ENCODE results near the gene PPP2R5C. TPM values are rescaled to one million over a fixed set of nuclear protein-coding genes. Genes with fewer than 3 reads are reported as not detected.
A peak's percentile ranks its signal among the peaks of the same experiment; 100 is the strongest.

Gene PPP2R5C
- total and polyA plus RNA-seq, 9 of the 15 experiments (the other 6 are each of a cell fraction or from before 2014, with no cell fraction given): 284 to 617 (median 395) TPM

DNA sequence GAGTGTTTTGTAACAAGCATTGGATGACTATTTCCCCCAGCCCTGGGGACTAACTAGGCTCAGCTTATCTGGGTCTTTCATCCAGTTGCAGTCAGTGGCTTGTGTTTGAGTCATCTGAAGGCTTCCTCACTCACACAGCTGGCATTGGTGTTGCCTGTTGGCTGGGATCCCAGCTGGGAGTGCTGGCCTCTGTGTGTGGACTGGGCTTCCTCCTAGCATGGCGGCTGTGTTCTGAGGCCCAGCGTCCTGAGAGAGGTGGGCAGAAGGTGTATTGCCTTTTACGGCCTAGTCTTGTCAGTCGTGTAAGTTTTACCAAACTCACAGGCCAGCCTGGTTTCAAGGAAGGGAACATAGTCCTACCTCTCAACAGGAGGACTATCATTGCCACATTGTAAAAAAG is 28.3 kb upstream of the PPP2R5C start:
- H3K4me3 ChIP-seq: no peak overlapping the region
- WGBS (ENCODE audit: insufficient coverage, low coverage, missing lambda C conversion rate): 77% methylated on average over 3 of the region's 4 CpGs
- ATAC-seq (peak; percentile 56), FAIRE-seq (peak; percentile 78), DNase-seq (ENCODE audit: extremely low read depth in 1 of 4, low spot score in 3 of 4) (peak in 1 of 4 experiments; percentile 63)
- no peak overlapping the region for H3K4me2 ChIP-seq (ENCODE audit: insufficient read depth, low read length)
- H2AFZ ChIP-seq (ENCODE audit: low read depth, low read length): no peak overlapping the region
- H3K4me1 ChIP-seq (replicated peaks in 1 of 2; ENCODE audit: control insufficient read depth in 2 of 2, insufficient read depth in 2 of 2, low read length in 2 of 2): peaks cover 21% of the 10 kb centered on the region in 2 experiments; a peak in 4 of 5 replicates
- H3K9me3 ChIP-seq (replicated peaks; ENCODE audit: control insufficient read depth, insufficient read depth, low read depth, low read length): peaks cover 11% of the 10 kb centered on the region
- ChIA-PET CTCF (ENCODE audit: low intra/inter-chr PET ratio) (interaction anchor here (0.6 kb wide), 1 partner anchor 26 kb away, joined by 3 read pairs; no protein-coding TSS in a partner anchor), POLR2A (no interaction called here)
- in situ Hi-C loops (cut with MboI) (no loop called here), intact Hi-C loops (cut with micrococcal nuclease) (no loop called here)
- H3K27me3 ChIP-seq (ENCODE audit: control insufficient read depth in 2 of 2, insufficient read depth in 2 of 2, low read length in 2 of 2): no peaks in the 10 kb centered on the region
- no peaks in the 10 kb centered on the region for H3K79me2 ChIP-seq (ENCODE audit: control insufficient read depth, insufficient read depth, low read length)
- peak overlapping the region; percentile 55; the same call in 1 of the 3 replicates for H3K27ac ChIP-seq (ENCODE audit: extremely low read depth, low read depth, low read length)
- no peaks in the 10 kb centered on the region for H4K20me1 ChIP-seq (replicated peaks; ENCODE audit: control insufficient read depth, insufficient read depth, low read length)
- no peaks in the 10 kb centered on the region for H3K9me1 ChIP-seq (ENCODE audit: control insufficient read depth, insufficient read depth, low read length)
- no TSS peak for BruUV-seq (replicated peaks)
- H3K9ac ChIP-seq (ENCODE audit: insufficient read depth in 1 of 2, low read depth in 2 of 2, low read length in 2 of 2): no peak overlapping the region
- no peaks in the 10 kb centered on the region for H3K36me3 ChIP-seq (ENCODE audit: control insufficient read depth, insufficient read depth, low read length)
- TF ChIP-seq JUN (IDR thresholded peaks at IDR 0.05; ENCODE audit: borderline replicate concordance, low read depth, low read length) (peak; percentile 48; the same call in 1 of the 2 replicates), JUN (CRISPR knock-in tag; IDR thresholded peaks at IDR 0.05; ENCODE audit: borderline replicate concordance) (no peak), SMAD1 (IDR thresholded peaks at IDR 0.05; ENCODE audit: low read depth, low read length, partially characterized antibody) (no peak), ZNF740 (CRISPR knock-in tag; IDR thresholded peaks at IDR 0.05) (no peak), ZNF740 (tag; IDR thresholded peaks at IDR 0.05) (no peak), SMARCE1 (IDR thresholded peaks at IDR 0.05) (0 out of 2 replicates have a peak, but pooled peaks have one; percentile 31), CTBP1 (IDR thresholded peaks at IDR 0.05; ENCODE audit: borderline replicate concordance) (peak; percentile 11; the same call in 1 of the 2 replicates), ZNF184 (CRISPR knock-in tag; IDR thresholded peaks at IDR 0.05) (no peak), CBFA2T3 (IDR thresholded peaks at IDR 0.05) (peak; percentile 78), CEBPG (CRISPR knock-in tag; IDR thresholded peaks at IDR 0.05) (peak; percentile 70; the same call in 1 of the 2 replicates), CEBPG (tag; conservative IDR thresholded peaks at IDR 0.05 in 1 of 2, IDR thresholded peaks at IDR 0.05 in 1 of 2) (no peak), PKNOX1 (IDR thresholded peaks at IDR 0.05) (peak; percentile 29; the same call in 1 of the 2 replicates), RBM34 (IDR thresholded peaks at IDR 0.05; ENCODE audit: borderline replicate concordance, insufficient read depth, low read length) (no peak), EHMT2 (IDR thresholded peaks at IDR 0.05) (peak; percentile 44; the same call in 1 of the 2 replicates), TAF9B (IDR thresholded peaks at IDR 0.05; ENCODE audit: partially characterized antibody) (peak; percentile 9), YY1 (IDR thresholded peaks at IDR 0.05; ENCODE audit: borderline replicate concordance in 1 of 3, control insufficient read depth in 1 of 3, extremely low read depth in 1 of 3, insufficient read depth in 3 of 3, insufficient read length in 1 of 3, insufficient replicate concordance in 2 of 3, low read depth in 1 of 3, low read length in 2 of 3) (peak; percentile 42 to 88 (median 69)), DPF2 (IDR thresholded peaks at IDR 0.05) (0 out of 2 replicates have a peak, but pooled peaks have one; percentile 15)
- TF ChIP-seq, protein P1, sequence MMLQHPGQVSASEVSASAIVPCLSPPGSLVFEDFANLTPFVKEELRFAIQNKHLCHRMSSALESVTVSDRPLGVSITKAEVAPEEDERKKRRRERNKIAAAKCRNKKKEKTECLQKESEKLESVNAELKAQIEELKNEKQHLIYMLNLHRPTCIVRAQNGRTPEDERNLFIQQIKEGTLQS (IDR thresholded peaks at IDR 0.05): peak; percentile 63
- TF ChIP-seq, protein P1 (CRISPR knock-in tag; conservative IDR thresholded peaks at IDR 0.05): no peak
- TF ChIP-seq, protein P2, sequence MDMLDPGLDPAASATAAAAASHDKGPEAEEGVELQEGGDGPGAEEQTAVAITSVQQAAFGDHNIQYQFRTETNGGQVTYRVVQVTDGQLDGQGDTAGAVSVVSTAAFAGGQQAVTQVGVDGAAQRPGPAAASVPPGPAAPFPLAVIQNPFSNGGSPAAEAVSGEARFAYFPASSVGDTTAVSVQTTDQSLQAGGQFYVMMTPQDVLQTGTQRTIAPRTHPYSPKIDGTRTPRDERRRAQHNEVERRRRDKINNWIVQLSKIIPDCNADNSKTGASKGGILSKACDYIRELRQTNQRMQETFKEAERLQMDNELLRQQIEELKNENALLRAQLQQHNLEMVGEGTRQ (CRISPR knock-in tag; IDR thresholded peaks at IDR 0.05): no peak
